Central memory CD8-positive, alpha-beta T cell (primary cell): ENCODE results near the gene ARHGEF17.
A peak's percentile ranks its signal among the peaks of the same experiment; 100 is the strongest.

Experiments used
- ATAC-seq: fragments of 150-1000 bp; cut with Tn5 transposase; replicated peaks from 2 replicates; pipeline ENCODE4 v1.10.0; 2022; ENCODE audit warnings: mild to moderate bottlenecking, moderate FRiP score, moderate number of reproducible peaks; ENCODE audit not compliant: poor library complexity, severe bottlenecking; ENCODE audit errors: extremely low read depth
- DNase-seq, 2 donors: peaks; one replicate each; pipeline ENCODE4 v3.0.0; 2021; ENCODE audit warnings: low spot score in 2 of 2
- H3K27ac Mint-ChIP-seq: one replicate; pipeline ENCODE4 v1.8.0; 2022; ENCODE audit warnings: low read depth, mild to moderate bottlenecking, moderate library complexity, mixed read lengths
- H3K27me3 Mint-ChIP-seq: one replicate; pipeline ENCODE4 v1.8.0; 2022; ENCODE audit warnings: mixed read lengths
- H3K36me3 Mint-ChIP-seq: one replicate; pipeline ENCODE4 v1.8.0; 2022; ENCODE audit warnings: mild to moderate bottlenecking, moderate library complexity, mixed read lengths; ENCODE audit not compliant: insufficient read depth
- H3K4me1 Mint-ChIP-seq: one replicate; pipeline ENCODE4 v1.8.0; 2022; ENCODE audit warnings: mixed read lengths
- H3K4me3 Mint-ChIP-seq: one replicate; pipeline ENCODE4 v1.8.0; 2022; ENCODE audit warnings: mild to moderate bottlenecking, moderate library complexity, mixed read lengths
- H3K9me3 Mint-ChIP-seq: one replicate; pipeline ENCODE4 v1.8.0; 2022; ENCODE audit warnings: mixed read lengths

The ARHGEF17 gene

DNA sequence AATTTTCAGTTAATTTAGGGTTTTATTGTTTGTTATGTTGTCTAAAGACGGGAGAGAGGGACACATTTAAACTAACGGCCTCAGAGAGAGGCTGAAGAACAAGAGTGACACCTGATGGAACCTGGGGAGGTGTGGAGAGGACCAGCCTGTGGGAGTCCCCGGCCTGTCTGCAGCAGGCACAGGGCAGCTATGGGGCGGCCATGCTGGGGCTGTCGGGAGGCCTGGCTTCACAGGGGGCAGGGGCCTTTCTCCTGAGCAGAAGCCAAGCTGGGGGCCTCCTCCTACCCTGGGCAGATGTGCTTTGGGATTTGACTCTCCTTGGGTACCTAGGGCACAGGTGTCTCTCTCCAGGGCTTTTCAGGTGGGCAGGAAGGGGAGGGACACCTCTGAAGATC lies 90.1 kb downstream of the ARHGEF17 start:
- H3K27ac Mint-ChIP-seq = peak overlapping the region; percentile 91
- H3K4me1 Mint-ChIP-seq = peaks cover 6% of the 10 kb centered on the region
- no peak for ATAC-seq
- no peaks in the 10 kb centered on the region for H3K27me3 Mint-ChIP-seq
- H3K36me3 Mint-ChIP-seq = peaks cover 51% of the 10 kb centered on the region
- DNase-seq = no peak
- H3K9me3 Mint-ChIP-seq = no peaks in the 10 kb centered on the region
- H3K4me3 Mint-ChIP-seq = peak overlapping the region; percentile 37

DNA sequence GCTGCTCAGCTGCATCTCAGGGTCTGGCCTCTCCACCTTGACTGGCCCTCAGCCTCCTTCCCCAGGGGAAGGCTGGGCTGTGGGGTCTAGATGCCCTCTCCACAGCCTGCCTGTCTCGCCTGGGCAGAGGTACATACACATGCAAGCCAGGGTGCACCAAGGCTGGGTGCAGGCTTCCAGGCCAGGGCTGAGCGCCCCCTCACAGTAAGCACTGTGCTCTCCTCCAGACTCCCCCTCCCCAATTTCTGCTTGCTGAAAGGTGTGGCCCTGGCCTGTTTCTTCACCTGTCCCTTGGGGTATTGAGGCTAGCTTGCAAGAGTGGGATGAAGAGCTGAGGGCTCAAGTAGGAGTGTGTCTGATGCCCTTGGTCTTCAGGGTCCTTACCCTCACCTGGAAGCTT lies 90.6 kb downstream of the ARHGEF17 start:
- peaks cover 6% of the 10 kb centered on the region for H3K4me1 Mint-ChIP-seq
- H3K4me3 Mint-ChIP-seq = no peak overlapping the region
- ATAC-seq (no peak), DNase-seq (no peak)
- peak overlapping the region; percentile 91 for H3K27ac Mint-ChIP-seq
- H3K36me3 Mint-ChIP-seq = peaks cover 45% of the 10 kb centered on the region
- H3K27me3 Mint-ChIP-seq = no peaks in the 10 kb centered on the region
- no peaks in the 10 kb centered on the region for H3K9me3 Mint-ChIP-seq

DNA sequence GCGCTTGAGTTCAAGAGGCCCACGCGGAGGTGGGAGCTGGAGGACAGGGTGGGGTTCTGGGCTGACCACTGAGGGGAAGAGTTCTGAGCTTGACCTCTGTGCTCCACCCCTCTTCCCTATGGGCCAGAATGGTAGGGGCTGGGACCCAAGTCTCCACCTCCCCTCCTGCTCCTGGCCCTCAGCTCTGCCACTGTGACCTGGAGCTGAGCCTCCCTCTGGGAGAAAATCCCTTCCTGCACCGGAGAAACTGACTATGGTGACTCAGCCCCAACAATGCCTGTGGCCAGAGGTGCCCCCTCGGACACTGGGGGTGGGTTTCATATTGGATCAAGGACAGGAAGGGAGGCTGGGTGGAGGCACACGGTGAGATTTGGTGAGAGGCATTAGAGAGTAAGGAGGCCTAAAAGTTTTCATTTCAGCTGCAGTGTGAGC lies 91.1 kb downstream of the ARHGEF17 start:
- no peak for DNase-seq
- Mint-ChIP-seq H3K4me1 (peaks cover 6% of the 10 kb centered on the region), H3K4me3 (no peak overlapping the region), H3K9me3 (no peaks in the 10 kb centered on the region), H3K27ac (peak overlapping the region; percentile 91), H3K27me3 (no peaks in the 10 kb centered on the region), H3K36me3 (peaks cover 45% of the 10 kb centered on the region)
- ATAC-seq = no peak

DNA sequence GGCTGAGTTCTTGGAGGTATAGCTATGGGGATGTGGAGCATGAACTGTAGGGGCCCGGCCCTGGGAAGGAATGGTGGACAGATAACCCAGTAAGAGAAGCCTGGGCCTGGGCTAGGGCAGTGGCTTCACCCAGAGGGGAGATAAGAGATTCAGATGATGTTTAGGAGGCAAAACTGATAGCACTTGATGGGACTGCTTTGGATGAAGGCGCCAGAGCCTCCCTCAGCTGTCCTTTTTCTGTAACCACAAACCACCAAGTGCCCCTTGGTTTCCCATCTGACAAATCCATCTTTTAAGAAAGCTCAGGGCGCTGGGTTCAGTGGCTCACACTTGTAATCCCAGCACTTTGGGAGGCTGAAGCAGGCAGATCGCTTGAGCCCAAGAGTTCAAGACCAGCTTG lies 91.6 kb downstream of the ARHGEF17 start:
- H3K4me1 Mint-ChIP-seq = peaks cover 6% of the 10 kb centered on the region
- no peak for ATAC-seq
- DNase-seq = no peak
- peak overlapping the region; percentile 91 for H3K27ac Mint-ChIP-seq
- no peaks in the 10 kb centered on the region for H3K9me3 Mint-ChIP-seq
- H3K36me3 Mint-ChIP-seq = peaks cover 42% of the 10 kb centered on the region
- H3K4me3 Mint-ChIP-seq = no peak overlapping the region
- H3K27me3 Mint-ChIP-seq = no peaks in the 10 kb centered on the region

DNA sequence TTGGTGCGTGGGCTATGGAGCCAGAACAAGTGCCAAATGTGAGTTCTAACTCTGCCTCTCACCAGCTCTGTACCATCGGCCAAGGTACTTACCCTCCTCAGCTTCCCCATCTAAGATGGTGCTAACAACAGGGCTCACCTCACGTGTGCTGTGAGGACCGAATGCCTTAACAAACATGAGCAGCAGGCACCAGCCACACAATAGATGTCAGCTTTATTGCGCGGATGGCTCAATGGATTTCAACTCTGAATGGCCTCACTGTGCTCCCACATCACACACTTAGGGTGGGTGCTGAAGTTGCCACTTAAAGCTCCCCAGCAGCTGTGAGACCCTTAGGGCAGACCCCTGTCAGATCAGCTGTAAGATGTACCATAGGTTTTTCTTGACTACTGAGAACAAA lies 92.2 kb downstream of the ARHGEF17 start:
- Mint-ChIP-seq H3K27ac (peak overlapping the region; percentile 54), H3K36me3 (peaks cover 37% of the 10 kb centered on the region), H3K4me3 (no peak overlapping the region), H3K9me3 (no peaks in the 10 kb centered on the region), H3K27me3 (no peaks in the 10 kb centered on the region), H3K4me1 (peaks cover 6% of the 10 kb centered on the region)
- DNase-seq = no peak
- ATAC-seq = no peak

DNA sequence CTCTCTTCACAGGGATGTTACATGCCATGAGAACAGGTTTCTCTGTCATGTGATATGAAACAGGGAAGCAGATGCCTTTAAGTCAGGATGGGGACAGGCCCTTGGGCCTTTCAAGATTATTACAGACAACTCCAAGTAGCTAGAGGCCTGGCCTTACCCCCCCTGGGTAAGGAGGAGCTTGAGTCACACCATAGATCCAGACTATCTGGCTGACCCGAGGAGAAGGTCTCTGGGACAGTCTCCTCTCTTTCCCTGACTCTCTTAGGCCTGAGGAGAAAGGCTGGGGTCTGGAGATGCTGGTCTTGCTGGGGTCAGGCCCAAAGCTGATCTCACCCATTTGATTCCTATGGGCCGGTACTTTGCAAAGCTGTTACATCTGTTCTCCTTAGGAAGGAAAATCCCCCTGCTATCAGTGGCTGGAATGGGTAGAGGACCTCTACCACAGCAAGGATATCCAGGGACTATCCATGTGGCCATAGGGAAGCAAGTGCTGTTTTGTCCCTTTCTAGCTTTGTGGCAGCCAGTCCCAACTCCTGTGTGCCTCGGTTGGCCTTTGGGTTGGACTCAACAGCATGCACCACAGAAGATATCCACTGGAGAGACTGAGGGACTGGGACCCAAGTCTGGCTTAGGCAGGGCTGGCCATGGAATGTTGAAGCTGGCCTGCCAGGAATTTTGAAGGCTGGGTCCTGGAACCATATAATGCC lies 93.3 kb downstream of the ARHGEF17 start:
- Mint-ChIP-seq H3K9me3 (no peaks in the 10 kb centered on the region), H3K4me3 (no peak overlapping the region), H3K36me3 (peaks cover 33% of the 10 kb centered on the region), H3K27me3 (no peaks in the 10 kb centered on the region), H3K4me1 (peaks cover 6% of the 10 kb centered on the region), H3K27ac (no peak overlapping the region)
- DNase-seq = no peak
- no peak for ATAC-seq

DNA sequence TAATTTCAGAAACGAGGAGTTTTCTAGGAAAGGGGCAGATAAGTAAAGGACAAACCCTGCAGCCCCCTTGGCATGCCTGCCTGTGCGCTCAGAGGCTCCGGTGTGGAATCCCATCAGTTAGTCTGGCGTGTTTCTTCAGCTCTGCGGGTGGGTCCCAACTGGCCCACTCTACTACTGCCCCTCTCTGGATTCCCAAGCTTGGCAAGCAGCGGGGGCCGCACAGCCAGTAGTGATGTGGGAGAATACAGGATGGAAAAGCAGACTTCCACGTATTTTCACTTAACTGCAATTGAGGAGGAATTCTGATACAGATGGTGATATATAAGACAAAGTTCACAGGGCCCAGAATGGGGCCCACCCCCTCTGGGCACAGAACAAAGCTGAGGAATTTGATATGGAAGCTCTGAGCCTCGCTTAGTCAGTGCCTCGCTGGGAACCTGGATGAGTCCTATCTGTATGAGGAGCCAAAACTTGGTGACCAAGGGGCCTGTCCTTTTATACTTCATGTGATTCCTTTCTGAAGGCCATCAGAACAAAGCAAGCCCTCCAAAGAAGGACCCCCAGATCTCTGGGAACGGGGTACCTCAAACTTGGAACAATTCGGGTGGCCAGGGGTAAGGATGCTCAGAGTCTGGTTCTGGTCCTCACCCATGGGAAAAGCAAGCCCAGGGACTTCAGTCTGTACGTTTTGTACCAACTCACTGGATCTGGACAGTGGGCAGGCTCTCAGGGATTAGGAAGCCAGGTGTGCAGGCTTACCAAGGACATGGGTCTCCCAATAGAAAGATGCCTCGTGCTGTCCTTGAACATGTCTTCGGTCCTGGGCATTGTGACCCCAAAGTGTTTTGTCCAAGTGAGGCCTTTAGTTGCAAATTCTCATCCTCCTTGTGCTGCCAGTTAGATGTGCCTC lies 94.1 kb downstream of the ARHGEF17 start:
- no peaks in the 10 kb centered on the region for H3K9me3 Mint-ChIP-seq
- peaks cover 6% of the 10 kb centered on the region for H3K4me1 Mint-ChIP-seq
- H3K27me3 Mint-ChIP-seq = no peaks in the 10 kb centered on the region
- peaks cover 25% of the 10 kb centered on the region for H3K36me3 Mint-ChIP-seq
- no peak overlapping the region for H3K27ac Mint-ChIP-seq
- ATAC-seq = no peak
- H3K4me3 Mint-ChIP-seq = no peak overlapping the region
- no peak for DNase-seq

DNA sequence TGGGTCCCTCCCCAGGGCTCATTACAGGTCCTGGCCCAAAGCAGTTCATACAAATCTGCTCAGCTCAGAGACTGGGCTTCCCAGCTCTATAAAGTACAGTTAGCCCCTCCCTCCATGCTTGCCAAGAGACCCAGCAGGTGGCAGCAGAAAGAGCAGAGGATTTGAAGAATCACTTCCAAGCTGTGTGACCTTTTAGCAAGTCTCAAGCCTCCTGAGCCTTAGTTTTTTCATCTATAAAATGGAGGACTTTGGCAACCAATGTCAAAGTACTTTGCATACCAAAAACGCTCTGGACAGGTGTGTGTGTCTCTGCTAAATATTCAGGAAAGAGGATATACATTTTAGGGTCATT lies 94.7 kb downstream of the ARHGEF17 start:
- Mint-ChIP-seq H3K4me1 (peaks cover 6% of the 10 kb centered on the region), H3K27me3 (no peaks in the 10 kb centered on the region), H3K27ac (no peak overlapping the region), H3K4me3 (no peak overlapping the region), H3K36me3 (peaks cover 19% of the 10 kb centered on the region), H3K9me3 (no peaks in the 10 kb centered on the region)
- no peak for ATAC-seq
- no peak for DNase-seq

DNA sequence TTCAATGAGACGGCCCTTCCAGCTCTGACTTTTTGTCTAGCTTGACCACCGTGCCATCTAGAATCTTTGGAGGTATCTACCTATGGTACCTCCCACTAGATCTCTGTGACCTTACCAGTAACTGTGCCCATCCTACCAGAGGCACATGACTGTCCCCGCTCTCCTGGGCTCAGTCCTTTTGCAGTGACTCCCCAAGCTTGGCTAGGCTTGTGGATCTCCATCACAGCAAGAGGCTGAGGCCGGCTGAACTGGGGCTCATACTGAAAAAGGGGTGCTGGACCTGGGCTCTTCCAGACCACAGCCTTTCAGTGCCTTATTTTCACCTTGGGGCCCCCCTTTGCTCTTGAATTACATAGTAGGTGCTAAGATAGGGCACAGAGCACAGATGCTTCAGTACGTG lies 95.5 kb downstream of the ARHGEF17 start:
- ATAC-seq (no peak), DNase-seq (no peak)
- H3K9me3 Mint-ChIP-seq = no peaks in the 10 kb centered on the region
- no peak overlapping the region for H3K27ac Mint-ChIP-seq
- H3K4me1 Mint-ChIP-seq = peaks cover 6% of the 10 kb centered on the region
- H3K36me3 Mint-ChIP-seq = peaks cover 16% of the 10 kb centered on the region
- no peak overlapping the region for H3K4me3 Mint-ChIP-seq
- H3K27me3 Mint-ChIP-seq = no peaks in the 10 kb centered on the region

DNA sequence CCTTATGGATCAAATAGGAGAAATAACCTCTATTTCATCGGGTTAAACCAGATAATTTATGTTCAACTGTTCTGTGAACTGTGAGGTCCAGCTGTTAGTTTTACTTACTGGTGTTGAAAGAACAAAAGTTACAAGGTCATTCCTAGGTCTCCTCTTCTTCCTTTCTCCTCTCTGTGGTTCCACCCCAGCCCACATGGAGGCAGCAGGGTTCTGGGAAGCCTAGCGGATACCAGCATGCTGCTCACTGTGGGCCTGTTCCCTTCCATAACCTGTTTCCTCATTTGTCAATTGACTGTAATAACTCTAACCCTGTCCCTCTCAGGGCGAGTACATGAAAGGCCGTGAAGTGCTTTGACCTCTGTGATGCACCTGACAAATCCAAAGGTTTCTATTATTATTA lies 96.0 kb downstream of the ARHGEF17 start:
- DNase-seq (no peak), ATAC-seq (no peak)
- H3K36me3 Mint-ChIP-seq = peaks cover 12% of the 10 kb centered on the region
- H3K4me1 Mint-ChIP-seq = peaks cover 5% of the 10 kb centered on the region
- no peak overlapping the region for H3K4me3 Mint-ChIP-seq
- H3K27ac Mint-ChIP-seq = no peak overlapping the region
- no peaks in the 10 kb centered on the region for H3K27me3 Mint-ChIP-seq
- H3K9me3 Mint-ChIP-seq = no peaks in the 10 kb centered on the region

DNA sequence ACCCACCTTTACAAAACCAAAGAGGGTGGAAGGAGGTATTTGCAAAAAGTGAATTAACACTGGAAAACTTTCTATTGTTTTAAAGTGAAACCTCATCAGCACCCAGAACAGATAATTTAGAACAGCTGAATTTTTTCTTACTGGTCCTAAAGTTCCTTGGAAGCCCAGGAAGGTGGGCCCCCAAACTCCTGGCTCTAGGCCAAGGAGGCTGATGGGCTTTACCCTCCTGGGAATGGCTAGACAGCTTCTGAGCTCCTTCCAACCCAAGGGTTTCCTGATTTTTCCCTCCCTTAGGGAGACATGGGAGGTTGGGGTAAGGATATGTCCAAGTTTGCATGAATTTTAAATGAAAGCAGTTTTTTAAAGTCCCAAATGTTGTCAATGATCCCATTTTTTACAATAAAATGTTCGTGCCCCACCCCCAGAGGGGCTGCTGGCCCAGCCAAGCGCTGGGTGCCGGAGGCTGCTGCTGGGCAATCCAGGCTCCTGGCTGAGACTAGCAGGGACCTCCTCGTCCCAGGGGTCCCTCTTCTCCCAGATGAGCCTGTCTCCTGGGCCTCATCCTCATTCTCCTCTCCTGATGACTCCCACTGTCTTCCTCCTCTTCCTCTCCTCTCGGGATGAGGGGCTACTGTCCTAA lies 96.5 kb downstream of the ARHGEF17 start:
- Mint-ChIP-seq H3K4me3 (no peak overlapping the region), H3K4me1 (no peaks in the 10 kb centered on the region)

DNA sequence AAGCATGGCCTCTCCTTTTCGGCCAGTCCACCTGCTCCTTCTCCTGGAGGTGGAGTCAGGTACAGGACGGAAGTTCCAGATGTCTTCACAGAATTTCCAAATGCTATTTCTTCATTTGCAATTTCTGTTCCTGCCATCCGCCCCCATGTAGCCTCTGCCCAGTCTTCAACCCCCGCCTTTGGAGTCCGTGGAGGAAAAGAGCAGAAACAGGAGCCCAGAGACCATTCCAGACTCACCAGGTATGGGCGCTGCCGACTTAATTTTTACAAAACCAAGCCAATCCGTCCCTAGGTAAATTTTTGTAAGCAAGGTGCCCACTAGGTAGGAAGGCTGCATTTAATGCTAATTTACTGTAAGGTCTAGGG lies 97.1 kb downstream of the ARHGEF17 start:
- no peak for ATAC-seq
- DNase-seq = no peak
- H3K36me3 Mint-ChIP-seq = peaks cover 17% of the 10 kb centered on the region
- H3K27me3 Mint-ChIP-seq = no peaks in the 10 kb centered on the region
- H3K27ac Mint-ChIP-seq = peak overlapping the region; percentile 50
- no peaks in the 10 kb centered on the region for H3K4me1 Mint-ChIP-seq
- no peaks in the 10 kb centered on the region for H3K9me3 Mint-ChIP-seq
- H3K4me3 Mint-ChIP-seq = no peak overlapping the region

More for the DNA sequence above, 96.5 kb downstream of the ARHGEF17 start:
- Mint-ChIP-seq H3K27ac (peak overlapping the region; percentile 50), H3K9me3 (no peaks in the 10 kb centered on the region), H3K27me3 (no peaks in the 10 kb centered on the region), H3K36me3 (peaks cover 13% of the 10 kb centered on the region)
- ATAC-seq = no peak
- DNase-seq = no peak

DNA sequence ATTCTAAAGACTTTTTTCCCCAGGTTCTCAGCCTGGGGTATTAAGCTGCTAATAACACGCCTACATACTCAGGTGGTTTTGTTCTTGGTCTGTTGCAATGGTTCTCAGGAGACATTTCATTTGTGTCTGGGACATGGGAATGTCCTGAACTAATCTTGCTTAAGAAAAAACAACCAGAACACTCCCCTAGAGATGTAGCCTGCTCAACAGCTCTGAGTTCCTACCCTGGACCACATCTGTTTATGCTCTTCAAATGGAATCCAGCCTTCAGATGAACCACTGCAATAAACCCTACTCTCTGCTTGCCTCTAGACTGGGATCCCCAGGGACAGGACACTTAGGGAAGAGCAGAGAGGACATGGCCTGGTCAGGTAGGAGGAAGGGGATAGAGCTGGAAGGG lies 98.1 kb downstream of the ARHGEF17 start:
- no peak overlapping the region for H3K27ac Mint-ChIP-seq
- DNase-seq (no peak), ATAC-seq (no peak)
- no peaks in the 10 kb centered on the region for H3K27me3 Mint-ChIP-seq
- no peaks in the 10 kb centered on the region for H3K9me3 Mint-ChIP-seq
- H3K4me1 Mint-ChIP-seq = no peaks in the 10 kb centered on the region
- H3K36me3 Mint-ChIP-seq = peaks cover 15% of the 10 kb centered on the region
- H3K4me3 Mint-ChIP-seq = no peak overlapping the region
